Caco-2 (cell line): ENCODE measurements around the gene IL11RA. TPM values are rescaled to one million over a fixed set of nuclear protein-coding genes. Genes with fewer than 3 reads are reported as not detected.

Experiments
- BruUV-seq: library from RNA; stranded (reverse); fragments of 400-500 nt; replicated peaks from 2 replicates; lab custom pipeline; 2021; lab: Mats Ljungman, UMichigan
- CTCF ChIA-PET: fragments of 300-600 bp; sonication (Branson Sonifier 250); formaldehyde crosslinking; loops from one replicate; lab custom pipeline; 2022; ENCODE audit warnings: antibody characterized with exemption; lab: Charles Lee
- POLR2A ChIA-PET: fragments of 300-600 bp; sonication (Branson Sonifier 250); formaldehyde crosslinking; loops from one replicate; lab custom pipeline; 2022; ENCODE audit warnings: antibody characterized with exemption; lab: Charles Lee
- DNase-seq, 2 experiments: peaks; one replicate each; pipeline versions ENCODE4 v3.0.0 to v3.0.0-alpha.2; 2020 to 2022
- H3K27me3 ChIP-seq: replicated peaks from 2 replicates; pipeline ENCODE4 v1.6.0; 2011; ENCODE audit warnings: low read length; ENCODE audit not compliant: control insufficient read depth, insufficient read depth
- H3K36me3 ChIP-seq: 2 replicates; pipeline ENCODE4 v1.5.1; 2011; ENCODE audit warnings: low read length; ENCODE audit not compliant: control insufficient read depth, insufficient read depth
- H3K4me1 ChIP-seq: fragments of 250-450 bp; sonication (Bioruptor Pico); 2 replicates; pipeline ENCODE4 v1.5.1; 2020; ENCODE audit warnings: mild to moderate bottlenecking
- H3K4me3 ChIP-seq: 2 replicates; pipeline ENCODE4 v1.5.1; 2011; ENCODE audit warnings: low read depth, mild to moderate bottlenecking, control low read depth, low read length
- H3K9me3 ChIP-seq: fragments of 250-450 bp; sonication (Bioruptor Pico); 2 replicates; pipeline ENCODE4 v1.5.1; 2020; ENCODE audit warnings: mild to moderate bottlenecking, moderate library complexity
- H3K27ac Mint-ChIP-seq: one replicate; pipeline ENCODE4 v1.8.0; 2022; ENCODE audit warnings: mixed read lengths; ENCODE audit not compliant: unreplicated experiment
- H3K27me3 Mint-ChIP-seq: one replicate; pipeline ENCODE4 v1.8.0; 2022; ENCODE audit warnings: mixed read lengths; ENCODE audit not compliant: insufficient read depth, unreplicated experiment
- H3K36me3 Mint-ChIP-seq: one replicate; pipeline ENCODE4 v1.8.0; 2022; ENCODE audit warnings: mild to moderate bottlenecking, mixed read lengths; ENCODE audit not compliant: insufficient read depth, unreplicated experiment
- H3K4me1 Mint-ChIP-seq: one replicate; pipeline ENCODE4 v1.8.0; 2022; ENCODE audit warnings: low read depth, mixed read lengths; ENCODE audit not compliant: unreplicated experiment
- H3K4me3 Mint-ChIP-seq: one replicate; pipeline ENCODE4 v1.8.0; 2022; ENCODE audit warnings: mild to moderate bottlenecking, moderate library complexity, mixed read lengths; ENCODE audit not compliant: unreplicated experiment
- H3K9me3 Mint-ChIP-seq: one replicate; pipeline ENCODE4 v1.8.0; 2022; ENCODE audit warnings: mixed read lengths; ENCODE audit not compliant: unreplicated experiment
- intact Hi-C: fragments of 100-400 bp; cut with micrococcal nuclease; formaldehyde crosslinking; loops from one replicate; pipeline ENCODE4 v1.10.0; 2022; ENCODE audit not compliant: unreplicated experiment
- total RNA-seq: library from RNA; stranded (reverse); gene quantifications from 2 replicates; pipeline ENCODE4 v1.2.3, GENCODE V29; 2022
- TF ChIP-seq, protein P1 (sequence below), 2 experiments: fragments of 200-600 bp in 1 of 2; IDR thresholded peaks; 1 replicate in 1 of 2; 2 replicates in 1 of 2; pipeline versions ENCODE4 v1.5.1 to v1.8.0; 2011 to 2022; ENCODE audit warnings: antibody characterized with exemption in 1 of 2, control low read depth in 1 of 2, inconsistent platforms in 1 of 2, low read depth in 1 of 2, low read length in 1 of 2, mild to moderate bottlenecking in 1 of 2, moderate library complexity in 1 of 2; ENCODE audit not compliant: insufficient read depth in 1 of 2, severe bottlenecking in 1 of 2, unreplicated experiment in 1 of 2

The IL11RA gene
- total RNA-seq, 1 experiment from 2014 or later, result 5.6 TPM

DNA sequence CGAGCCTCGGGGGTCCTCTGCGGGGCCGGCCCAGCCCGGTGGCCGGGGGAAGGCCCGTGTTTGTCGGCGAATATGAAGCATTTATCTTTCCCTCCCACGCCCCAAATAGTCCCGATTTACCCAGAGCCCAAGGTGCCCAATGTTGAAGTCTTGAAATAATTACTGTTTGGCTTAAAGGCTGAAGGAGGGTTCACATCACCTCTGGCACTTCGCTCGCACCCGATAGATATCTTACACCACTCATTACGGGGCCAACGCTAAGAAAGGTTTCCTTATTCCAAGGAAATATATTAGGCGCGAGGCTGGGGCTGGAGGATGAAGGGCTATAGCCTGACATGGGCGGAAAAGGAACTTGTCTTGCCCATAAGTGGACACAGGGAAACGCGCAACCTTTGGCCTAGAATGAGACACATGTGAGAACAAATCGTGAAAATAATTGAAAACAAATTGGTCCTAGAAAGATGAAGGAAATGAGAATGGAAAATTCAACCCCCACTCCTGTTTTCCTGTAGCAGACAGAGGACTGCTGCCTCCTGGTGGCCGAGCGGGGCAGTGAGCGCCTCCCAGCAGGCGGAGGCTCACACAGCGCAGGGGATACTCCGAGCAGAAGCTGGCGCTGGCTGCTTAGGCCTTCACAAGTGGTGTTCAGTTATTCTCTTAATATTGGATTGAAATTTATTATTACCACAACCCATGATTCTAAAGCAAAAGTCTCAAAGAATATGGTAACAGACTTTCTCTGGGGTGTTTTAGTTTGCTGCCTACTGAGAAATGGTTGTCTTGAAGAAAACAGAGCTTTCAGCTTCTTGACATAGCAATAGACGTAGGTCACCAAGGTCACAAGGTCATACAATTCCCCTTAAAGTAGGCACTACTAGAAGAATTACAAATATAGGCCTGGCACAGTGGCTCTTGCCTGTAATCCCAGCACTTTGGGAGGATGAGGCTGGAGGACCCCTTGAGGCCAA is 50.1 kb downstream of the IL11RA start:
- POLR2A ChIA-PET, result interaction anchor here (0.6 kb wide), 1 partner anchor 116 kb away, joined by 3 read pairs; no protein-coding TSS in a partner anchor
- Mint-ChIP-seq H3K27ac (no peak overlapping the region), H3K27me3 (peaks cover 10% of the 10 kb centered on the region), H3K4me1 (peaks cover 6% of the 10 kb centered on the region), H3K4me3 (peak overlapping the region; percentile 36), H3K9me3 (no peaks in the 10 kb centered on the region), H3K36me3 (no peaks in the 10 kb centered on the region)
- intact Hi-C loops, result loop anchor here (1.0 to 10.0 kb wide), 4 partner anchors 27 to 90 kb away; partner anchors contain the start of genes IL11RA and RPP25L
- Histone ChIP-seq H3K27me3 (no peaks in the 10 kb centered on the region), H3K36me3 (no peaks in the 10 kb centered on the region), H3K4me3 (peak overlapping the region; percentile 37), H3K9me3 (no peaks in the 10 kb centered on the region), H3K4me1 (no peaks in the 10 kb centered on the region)
- TF ChIP-seq, protein P1, sequence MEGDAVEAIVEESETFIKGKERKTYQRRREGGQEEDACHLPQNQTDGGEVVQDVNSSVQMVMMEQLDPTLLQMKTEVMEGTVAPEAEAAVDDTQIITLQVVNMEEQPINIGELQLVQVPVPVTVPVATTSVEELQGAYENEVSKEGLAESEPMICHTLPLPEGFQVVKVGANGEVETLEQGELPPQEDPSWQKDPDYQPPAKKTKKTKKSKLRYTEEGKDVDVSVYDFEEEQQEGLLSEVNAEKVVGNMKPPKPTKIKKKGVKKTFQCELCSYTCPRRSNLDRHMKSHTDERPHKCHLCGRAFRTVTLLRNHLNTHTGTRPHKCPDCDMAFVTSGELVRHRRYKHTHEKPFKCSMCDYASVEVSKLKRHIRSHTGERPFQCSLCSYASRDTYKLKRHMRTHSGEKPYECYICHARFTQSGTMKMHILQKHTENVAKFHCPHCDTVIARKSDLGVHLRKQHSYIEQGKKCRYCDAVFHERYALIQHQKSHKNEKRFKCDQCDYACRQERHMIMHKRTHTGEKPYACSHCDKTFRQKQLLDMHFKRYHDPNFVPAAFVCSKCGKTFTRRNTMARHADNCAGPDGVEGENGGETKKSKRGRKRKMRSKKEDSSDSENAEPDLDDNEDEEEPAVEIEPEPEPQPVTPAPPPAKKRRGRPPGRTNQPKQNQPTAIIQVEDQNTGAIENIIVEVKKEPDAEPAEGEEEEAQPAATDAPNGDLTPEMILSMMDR (IDR thresholded peaks at IDR 0.05; ENCODE audit: insufficient read depth in 1 of 2, low read depth in 1 of 2, low read length in 1 of 2, severe bottlenecking in 1 of 2, unreplicated experiment in 1 of 2), result peak; percentile 82 to 98
- no TSS peak for BruUV-seq
- DNase-seq, result peak; percentile 74 to 83
- CTCF ChIA-PET, result interaction anchor here (0.5 to 2.1 kb wide), 16 partner anchors 9 to 244 kb away, joined by 3 to 25 read pairs (median 3); partner anchors contain the start of genes FAM219A and GALT

GRCh38 chr9:34707130-34707529 is 55.1 kb downstream of the IL11RA start:
- Histone ChIP-seq H3K4me3 (no peak overlapping the region), H3K9me3 (no peaks in the 10 kb centered on the region), H3K27me3 (no peaks in the 10 kb centered on the region), H3K36me3 (no peaks in the 10 kb centered on the region), H3K4me1 (no peaks in the 10 kb centered on the region)
- BruUV-seq, result no TSS peak
- no peak for DNase-seq
- TF ChIP-seq, protein P1 (IDR thresholded peaks at IDR 0.05; ENCODE audit: insufficient read depth in 1 of 2, low read depth in 1 of 2, low read length in 1 of 2, severe bottlenecking in 1 of 2, unreplicated experiment in 1 of 2), result no peak
- no peaks in the 10 kb centered on the region for H3K4me1 Mint-ChIP-seq
- no peak overlapping the region for H3K27ac Mint-ChIP-seq
- peaks cover 4% of the 10 kb centered on the region for H3K27me3 Mint-ChIP-seq
- no peaks in the 10 kb centered on the region for H3K9me3 Mint-ChIP-seq
- no peak overlapping the region for H3K4me3 Mint-ChIP-seq
- intact Hi-C loops, result loop anchor here (10.0 kb wide), 1 partner anchor 52 kb away; the partner anchor contains the start of gene IL11RA
- ChIA-PET POLR2A (no interaction called here), CTCF (no interaction called here)
- H3K36me3 Mint-ChIP-seq, result no peaks in the 10 kb centered on the region

- ChIA-PET CTCF (no interaction called here), POLR2A (no interaction called here)
- Mint-ChIP-seq H3K36me3 (no peaks in the 10 kb centered on the region), H3K27ac (no peak overlapping the region), H3K4me3 (no peak overlapping the region), H3K9me3 (no peaks in the 10 kb centered on the region), H3K27me3 (peaks cover 16% of the 10 kb centered on the region), H3K4me1 (no peaks in the 10 kb centered on the region)
- Histone ChIP-seq H3K27me3 (no peaks in the 10 kb centered on the region), H3K4me1 (no peaks in the 10 kb centered on the region), H3K9me3 (no peaks in the 10 kb centered on the region), H3K4me3 (no peak overlapping the region), H3K36me3 (no peaks in the 10 kb centered on the region)
- DNase-seq, result no peak
- intact Hi-C loops, result loop anchor here (10.0 kb wide), 1 partner anchor 55 kb away; the partner anchor contains the start of gene IL11RA
- TF ChIP-seq, protein P1 (IDR thresholded peaks at IDR 0.05; ENCODE audit: insufficient read depth in 1 of 2, low read depth in 1 of 2, low read length in 1 of 2, severe bottlenecking in 1 of 2, unreplicated experiment in 1 of 2), result no peak
- BruUV-seq, result no TSS peak
These were observed 57.4 kb downstream of the IL11RA start for GRCh38 chr9:34709196-34709978.
